ENCODE data around the gene RNF148.

RNF148 gene

GRCh38 chr7:122675011-122675410 lies 27.7 kb downstream of the RNF148 start:
- Histone ChIP-seq H3K9me3 (ENCODE audit: insufficient read depth, low read depth, low read length) (peaks cover 3% of the 10 kb centered on the region), H3K27ac (ENCODE audit: low read depth, low read length) (no peak overlapping the region), H3K23ac (ENCODE audit: low read length) (no peak overlapping the region), H3K14ac (ENCODE audit: low read length) (no peak overlapping the region), H3K9ac (ENCODE audit: low read length) (no peak overlapping the region), H2AFZ (ENCODE audit: insufficient read depth, low read length, poor library complexity) (no peak overlapping the region), H3K18ac (ENCODE audit: low read length) (no peak overlapping the region), H3K4me2 (ENCODE audit: low read length) (no peak overlapping the region), H3K79me2 (ENCODE audit: control insufficient read depth, insufficient read depth, low read length, poor library complexity) (no peaks in the 10 kb centered on the region), H3K79me1 (ENCODE audit: low read length) (no peaks in the 10 kb centered on the region), H3K27me3 (ENCODE audit: insufficient read depth, low read length) (no peaks in the 10 kb centered on the region), H3K4me1 (ENCODE audit: control insufficient read depth in 1 of 2, insufficient read depth in 2 of 2, low read length in 2 of 2) (peaks cover 0 to 8% of the 10 kb centered on the region in 2 experiments), H4K12ac (ENCODE audit: low read depth, low read length) (no peak overlapping the region), H3K4ac (ENCODE audit: low read depth, low read length) (no peak overlapping the region), H2BK5ac (ENCODE audit: low read depth, low read length, poor library complexity) (no peak overlapping the region), H2BK12ac (ENCODE audit: low read length) (no peak overlapping the region), H4K91ac (ENCODE audit: low read depth, low read length) (no peak overlapping the region), H2BK120ac (ENCODE audit: insufficient read depth, low read length, poor library complexity) (no peak overlapping the region), H4K8ac (ENCODE audit: low read depth, low read length) (no peak overlapping the region), H2AK5ac (ENCODE audit: low read length) (no peak overlapping the region), H3K4me3 (ENCODE audit: low read depth, low read length) (no peak overlapping the region), H3K36me3 (ENCODE audit: control insufficient read depth in 1 of 2, insufficient read depth in 2 of 2, low read length in 2 of 2) (no peaks in the 10 kb centered on the region)
- no CpG with 5 or more reads among the region's 7 CpGs for WGBS (ENCODE audit: extremely low coverage, insufficient coverage, insufficient read length)
- DNase-seq = peak; percentile 84 to 92

- no peaks in the 10 kb centered on the region for H3K27me3 ChIP-seq (ENCODE audit: insufficient read depth, low read length)
- H3K4me3 ChIP-seq (ENCODE audit: low read depth, low read length) = no peak overlapping the region
- H3K79me1 ChIP-seq (ENCODE audit: low read length) = no peaks in the 10 kb centered on the region
- H3K9ac ChIP-seq (ENCODE audit: low read length) = no peak overlapping the region
- H3K4me1 ChIP-seq (ENCODE audit: control insufficient read depth in 1 of 2, insufficient read depth in 2 of 2, low read length in 2 of 2) = peaks cover 0 to 6% of the 10 kb centered on the region in 2 experiments
- H3K36me3 ChIP-seq (ENCODE audit: control insufficient read depth in 1 of 2, insufficient read depth in 2 of 2, low read length in 2 of 2) = no peaks in the 10 kb centered on the region
- H2AFZ ChIP-seq (ENCODE audit: insufficient read depth, low read length, poor library complexity) = no peak overlapping the region
- H3K9me3 ChIP-seq (ENCODE audit: insufficient read depth, low read depth, low read length) = peaks cover 3% of the 10 kb centered on the region
- no peak overlapping the region for H3K18ac ChIP-seq (ENCODE audit: low read length)
- no peak overlapping the region for H3K4me2 ChIP-seq (ENCODE audit: low read length)
- no peak overlapping the region for H4K12ac ChIP-seq (ENCODE audit: low read depth, low read length)
- H3K14ac ChIP-seq (ENCODE audit: low read length) = no peak overlapping the region
- no peak overlapping the region for H2BK5ac ChIP-seq (ENCODE audit: low read depth, low read length, poor library complexity)
- no peak overlapping the region for H2BK12ac ChIP-seq (ENCODE audit: low read length)
- no CpG with 5 or more reads among the region's 4 CpGs for WGBS (ENCODE audit: extremely low coverage, insufficient coverage, insufficient read length)
- H3K27ac ChIP-seq (ENCODE audit: low read depth, low read length) = no peak overlapping the region
- no peak overlapping the region for H4K91ac ChIP-seq (ENCODE audit: low read depth, low read length)
- no peak overlapping the region for H2AK5ac ChIP-seq (ENCODE audit: low read length)
- H3K23ac ChIP-seq (ENCODE audit: low read length) = no peak overlapping the region
- DNase-seq = peak in 1 of 2 donors; percentile 20
- no peak overlapping the region for H3K4ac ChIP-seq (ENCODE audit: low read depth, low read length)
- H2BK120ac ChIP-seq (ENCODE audit: insufficient read depth, low read length, poor library complexity) = no peak overlapping the region
- H3K79me2 ChIP-seq (ENCODE audit: control insufficient read depth, insufficient read depth, low read length, poor library complexity) = no peaks in the 10 kb centered on the region
- no peak overlapping the region for H4K8ac ChIP-seq (ENCODE audit: low read depth, low read length)
Measured at GRCh38 chr7:122674502-122674901, 28.2 kb downstream of the RNF148 start.

DNA sequence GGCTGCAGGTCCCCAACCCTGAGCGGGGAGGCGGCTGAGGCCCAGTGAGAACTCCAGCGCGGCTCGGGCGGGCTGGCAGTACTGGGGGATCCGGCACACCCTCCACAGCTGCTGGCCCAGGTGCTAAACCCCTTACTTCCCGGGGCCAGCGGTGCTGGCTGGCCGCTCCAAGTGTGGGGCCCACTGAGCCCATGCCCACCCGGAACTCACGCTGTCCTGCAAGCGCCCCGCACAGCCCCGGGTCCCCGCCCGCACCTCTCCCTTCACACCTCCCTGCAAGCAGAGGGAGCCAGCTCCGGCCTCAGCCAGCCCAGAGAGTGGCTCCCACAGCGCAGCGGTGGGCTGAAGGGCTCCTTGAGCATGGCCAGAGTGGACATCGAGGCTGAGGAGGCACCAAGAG lies 28.8 kb downstream of the RNF148 start:
- Histone ChIP-seq H3K27ac (ENCODE audit: low read depth, low read length) (no peak overlapping the region), H3K9ac (ENCODE audit: low read length) (no peak overlapping the region), H2BK12ac (ENCODE audit: low read length) (no peak overlapping the region), H3K27me3 (ENCODE audit: insufficient read depth, low read length) (no peaks in the 10 kb centered on the region), H2BK120ac (ENCODE audit: insufficient read depth, low read length, poor library complexity) (no peak overlapping the region), H3K79me1 (ENCODE audit: low read length) (no peaks in the 10 kb centered on the region), H2AK5ac (ENCODE audit: low read length) (no peak overlapping the region), H3K9me3 (ENCODE audit: insufficient read depth, low read depth, low read length) (peaks cover 3% of the 10 kb centered on the region), H3K4me3 (ENCODE audit: low read depth, low read length) (no peak overlapping the region), H3K36me3 (ENCODE audit: control insufficient read depth in 1 of 2, insufficient read depth in 2 of 2, low read length in 2 of 2) (no peaks in the 10 kb centered on the region), H3K79me2 (ENCODE audit: control insufficient read depth, insufficient read depth, low read length, poor library complexity) (no peaks in the 10 kb centered on the region), H3K18ac (ENCODE audit: low read length) (no peak overlapping the region), H4K12ac (ENCODE audit: low read depth, low read length) (no peak overlapping the region), H2BK5ac (ENCODE audit: low read depth, low read length, poor library complexity) (no peak overlapping the region), H3K4me1 (ENCODE audit: control insufficient read depth in 1 of 2, insufficient read depth in 2 of 2, low read length in 2 of 2) (peaks cover 0 to 5% of the 10 kb centered on the region in 2 experiments), H4K91ac (ENCODE audit: low read depth, low read length) (no peak overlapping the region), H3K23ac (ENCODE audit: low read length) (no peak overlapping the region), H4K8ac (ENCODE audit: low read depth, low read length) (no peak overlapping the region), H2AFZ (ENCODE audit: insufficient read depth, low read length, poor library complexity) (no peak overlapping the region), H3K4ac (ENCODE audit: low read depth, low read length) (no peak overlapping the region), H3K14ac (ENCODE audit: low read length) (no peak overlapping the region), H3K4me2 (ENCODE audit: low read length) (no peak overlapping the region)
- DNase-seq = no peak
- WGBS (ENCODE audit: extremely low coverage, insufficient coverage, insufficient read length) = no CpG with 5 or more reads among the region's 21 CpGs

DNA sequence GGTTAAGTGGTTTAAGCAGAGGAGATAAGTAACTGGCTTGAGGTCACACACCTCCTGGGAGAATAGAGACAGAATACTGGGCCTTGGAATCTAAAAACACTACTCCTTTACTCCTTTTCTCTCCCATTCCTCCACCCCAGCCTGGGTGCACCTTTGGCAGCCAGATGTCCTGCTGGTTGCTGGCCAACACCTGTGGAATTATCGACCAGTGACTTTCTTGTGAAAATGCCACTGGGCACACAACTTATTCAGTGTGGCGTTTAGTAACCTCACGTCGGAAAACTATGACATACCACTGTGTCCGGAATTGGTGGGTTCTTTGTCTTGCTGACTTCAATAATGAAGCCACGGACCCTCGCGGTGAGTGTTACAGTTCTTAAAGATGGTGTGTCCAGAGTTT lies 30.2 kb downstream of the RNF148 start:
- Histone ChIP-seq H3K79me1 (ENCODE audit: low read length) (no peaks in the 10 kb centered on the region), H3K27me3 (ENCODE audit: insufficient read depth, low read length) (no peaks in the 10 kb centered on the region), H2AFZ (ENCODE audit: insufficient read depth, low read length, poor library complexity) (no peak overlapping the region), H3K14ac (ENCODE audit: low read length) (no peak overlapping the region), H3K9ac (ENCODE audit: low read length) (no peak overlapping the region), H3K4me1 (ENCODE audit: control insufficient read depth in 1 of 2, insufficient read depth in 2 of 2, low read length in 2 of 2) (peaks cover 0 to 2% of the 10 kb centered on the region in 2 experiments), H3K4me2 (ENCODE audit: low read length) (no peak overlapping the region), H2AK5ac (ENCODE audit: low read length) (no peak overlapping the region), H4K91ac (ENCODE audit: low read depth, low read length) (no peak overlapping the region), H4K12ac (ENCODE audit: low read depth, low read length) (no peak overlapping the region), H3K27ac (ENCODE audit: low read depth, low read length) (no peak overlapping the region), H3K4ac (ENCODE audit: low read depth, low read length) (no peak overlapping the region), H3K23ac (ENCODE audit: low read length) (no peak overlapping the region), H2BK120ac (ENCODE audit: insufficient read depth, low read length, poor library complexity) (no peak overlapping the region), H2BK5ac (ENCODE audit: low read depth, low read length, poor library complexity) (no peak overlapping the region), H2BK12ac (ENCODE audit: low read length) (no peak overlapping the region), H4K8ac (ENCODE audit: low read depth, low read length) (no peak overlapping the region), H3K4me3 (ENCODE audit: low read depth, low read length) (no peak overlapping the region), H3K18ac (ENCODE audit: low read length) (no peak overlapping the region), H3K79me2 (ENCODE audit: control insufficient read depth, insufficient read depth, low read length, poor library complexity) (no peaks in the 10 kb centered on the region), H3K36me3 (ENCODE audit: control insufficient read depth in 1 of 2, insufficient read depth in 2 of 2, low read length in 2 of 2) (no peaks in the 10 kb centered on the region), H3K9me3 (ENCODE audit: insufficient read depth, low read depth, low read length) (peaks cover 3% of the 10 kb centered on the region)
- DNase-seq = no peak
- no CpG with 5 or more reads among the region's 8 CpGs for WGBS (ENCODE audit: extremely low coverage, insufficient coverage, insufficient read length)

Data from trophoblast cell (in vitro differentiated cells and primary cell).